Activated CD4-positive, alpha-beta T cell treated with anti-CD3 and anti-CD28 coated beads, Interleukin-2, Interleukin-4, amounts not matched to agents 100 ng/mL and 50 ng/mL, durations not matched to agents 16 hours and 8 hours (primary cell): ENCODE measurements around the gene PFN2.

Experiments used
- DNase-seq: peaks from one replicate; pipeline ENCODE4 v3.0.0-alpha.2; 2020; ENCODE audit warnings: low spot score

Gene PFN2

DNA sequence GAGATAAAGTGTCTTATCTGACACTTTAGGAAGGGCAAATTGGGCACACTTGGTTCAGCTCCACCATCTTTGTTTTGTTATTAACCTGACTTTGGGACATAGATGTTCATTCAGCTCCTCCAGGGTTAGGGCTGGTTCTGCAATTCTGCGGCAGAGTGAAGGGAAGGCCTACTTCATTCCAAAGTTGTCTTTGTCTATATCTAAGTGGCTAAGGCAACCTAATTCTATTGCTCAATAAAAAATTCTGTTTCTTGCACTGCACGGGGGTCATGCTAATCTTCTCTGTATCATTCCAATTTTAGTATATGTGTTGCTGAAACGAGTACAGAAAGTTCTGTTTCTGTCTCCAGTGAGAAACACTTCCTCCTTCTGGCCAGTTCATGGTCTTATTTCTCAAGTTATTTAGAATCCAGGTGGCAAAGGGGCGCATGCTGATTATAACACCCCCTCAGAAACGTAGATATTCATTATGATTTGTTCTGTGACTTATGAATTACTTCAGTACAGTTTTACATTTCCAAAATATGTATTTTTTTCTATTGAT lies 53.5 kb downstream of the PFN2 start:
- no peak for DNase-seq
